Breast epithelium (tissue), 3 donors: ENCODE results near the gene DSG4.

Experiments used
- CTCF ChIP-seq, 3 donors: fragments of 450-650 bp; IDR thresholded peaks; one replicate each; pipeline ENCODE4 v1.5.1; 2016 to 2017; ENCODE audit warnings: antibody characterized with exemption in 3 of 3, mild to moderate bottlenecking in 3 of 3, moderate library complexity in 3 of 3
- POLR2AphosphoS5 ChIP-seq, 3 donors: sonication (generic); formaldehyde crosslinking; IDR thresholded peaks; one replicate each; pipeline ENCODE4 v1.6.1; 2017; ENCODE audit warnings: antibody characterized with exemption in 3 of 3

GRCh38 chr18:31446854-31447253 lies 70.3 kb downstream of the DSG4 start:
- TF ChIP-seq POLR2AphosphoS5 (IDR thresholded peaks at IDR 0.05) (no peak), CTCF (IDR thresholded peaks at IDR 0.05) (no peak)
